Measurements from ENCODE around the gene FLNC. TPM values are rescaled to one million over a fixed set of nuclear protein-coding genes. Genes with fewer than 3 reads are reported as not detected.

Gene FLNC
- total RNA-seq, 1 experiment from 2014 or later = 8.0 TPM

- peaks cover 10% of the 10 kb centered on the region for H3K4me1 Mint-ChIP-seq
- DNase-seq (ENCODE audit: low spot score) (no peak), ATAC-seq (no peak)
- TF ChIP-seq ZNF232 (CRISPR knock-in tag; IDR thresholded peaks at IDR 0.05) = no peak
- TF ChIP-seq ZNF281 (CRISPR knock-in tag; IDR thresholded peaks at IDR 0.05) = no peak
- TF ChIP-seq EMX1 (CRISPR knock-in tag; IDR thresholded peaks at IDR 0.05) = no peak
- TF ChIP-seq USF2 (CRISPR knock-in tag; IDR thresholded peaks at IDR 0.05) = no peak
- no peak for TF ChIP-seq HMGA2 (CRISPR knock-in tag; IDR thresholded peaks at IDR 0.05)
- TF ChIP-seq RORB (CRISPR knock-in tag; IDR thresholded peaks at IDR 0.05) = no peak
- TF ChIP-seq ZBTB43 (CRISPR knock-in tag; IDR thresholded peaks at IDR 0.05) = no peak
- no peak for TF ChIP-seq KAT7 (CRISPR knock-in tag; IDR thresholded peaks at IDR 0.05; ENCODE audit: borderline replicate concordance)
- no peak for TF ChIP-seq AFF4 (CRISPR knock-in tag; IDR thresholded peaks at IDR 0.05; ENCODE audit: borderline replicate concordance)
- peaks cover 20% of the 10 kb centered on the region for H3K9me3 Mint-ChIP-seq
- CTCF ChIA-PET = interaction anchor here (0.7 to 1.8 kb wide), 4 partner anchors 13 to 269 kb away, joined by 3 to 5 read pairs (median 4); no protein-coding TSS in a partner anchor
- H3K27ac Mint-ChIP-seq = no peak overlapping the region
- POLR2A ChIA-PET = no interaction called here
- no peak overlapping the region for H3K4me3 Mint-ChIP-seq
- H3K27me3 Mint-ChIP-seq (ENCODE audit: low read depth) = peaks cover 10% of the 10 kb centered on the region
- peaks cover 7% of the 10 kb centered on the region; the same call in 1 of the 2 replicates for H3K36me3 Mint-ChIP-seq
These were observed 49.1 kb upstream of the FLNC start for GRCh38 chr7:128781126-128781525.

GRCh38 chr7:128781851-128782250, 48.4 kb upstream of the FLNC start:
- H3K27me3 Mint-ChIP-seq (ENCODE audit: low read depth) = peaks cover 6% of the 10 kb centered on the region
- no peak overlapping the region for H3K27ac Mint-ChIP-seq
- ATAC-seq = no peak
- peaks cover 14% of the 10 kb centered on the region for H3K9me3 Mint-ChIP-seq
- peak overlapping the region; percentile 90; the same call in 1 of the 2 replicates for H3K4me3 Mint-ChIP-seq
- CTCF ChIA-PET = interaction anchor here (1.2 to 1.8 kb wide), 6 partner anchors 14 to 108 kb away, joined by 3 to 8 read pairs (median 4); no protein-coding TSS in a partner anchor
- H3K36me3 Mint-ChIP-seq = peaks cover 7% of the 10 kb centered on the region; the same call in 1 of the 2 replicates
- POLR2A ChIA-PET = no interaction called here
- peaks cover 10% of the 10 kb centered on the region for H3K4me1 Mint-ChIP-seq
- no peak for DNase-seq (ENCODE audit: low spot score)
- TF ChIP-seq USF2 (CRISPR knock-in tag; IDR thresholded peaks at IDR 0.05) (no peak), FOXK1 (CRISPR knock-in tag; IDR thresholded peaks at IDR 0.05) (no peak), IRF2 (CRISPR knock-in tag; IDR thresholded peaks at IDR 0.05; ENCODE audit: borderline replicate concordance, low read depth) (no peak), NR3C1 (CRISPR knock-in tag; conservative IDR thresholded peaks at IDR 0.05; ENCODE audit: low read depth) (no peak), RELA (CRISPR knock-in tag; IDR thresholded peaks at IDR 0.05; ENCODE audit: borderline replicate concordance) (no peak), ESRRA (CRISPR knock-in tag; IDR thresholded peaks at IDR 0.05; ENCODE audit: borderline replicate concordance) (no peak), CDX4 (CRISPR knock-in tag; IDR thresholded peaks at IDR 0.05; ENCODE audit: borderline replicate concordance) (no peak), MYBL2 (CRISPR knock-in tag; IDR thresholded peaks at IDR 0.05) (no peak), SMAD3 (CRISPR knock-in tag; IDR thresholded peaks at IDR 0.05; ENCODE audit: borderline replicate concordance) (no peak), OVOL2 (CRISPR knock-in tag; IDR thresholded peaks at IDR 0.05; ENCODE audit: borderline replicate concordance) (no peak), ZNF532 (CRISPR knock-in tag; IDR thresholded peaks at IDR 0.05; ENCODE audit: borderline replicate concordance) (no peak), ZNF232 (CRISPR knock-in tag; IDR thresholded peaks at IDR 0.05) (no peak), ZNF263 (CRISPR knock-in tag; IDR thresholded peaks at IDR 0.05; ENCODE audit: low read depth) (no peak)

All from WTC11 (cell line).